Liver (tissue), 9 donors: ENCODE measurements around the gene BLOC1S2. TPM values are rescaled to one million over a fixed set of nuclear protein-coding genes. Genes with fewer than 3 reads are reported as not detected.

Source experiments
- DNase-seq: peaks from one replicate; pipeline ENCODE4 v3.0.0-alpha.2; 2017; ENCODE audit warnings: low spot score
- H3K27ac ChIP-seq, 2 donors: one replicate each; pipeline ENCODE4 v1.7.0; 2013; ENCODE audit warnings: inconsistent platforms in 2 of 2, low read length in 2 of 2, control low read depth in 1 of 2, low read depth in 1 of 2, mild to moderate bottlenecking in 1 of 2
- H3K27me3 ChIP-seq, 4 donors: one replicate each; pipeline versions ENCODE4 v1.6.1 to v1.7.0; 2013; ENCODE audit warnings: low read length in 3 of 4, inconsistent platforms in 1 of 4, mild to moderate bottlenecking in 1 of 4, moderate library complexity in 1 of 4; ENCODE audit not compliant: control insufficient read depth in 4 of 4, insufficient read depth in 4 of 4
- H3K36me3 ChIP-seq, 4 donors: one replicate each; pipeline versions ENCODE4 v1.6.1 to v1.7.0; 2013; ENCODE audit warnings: low read length in 3 of 4, mild to moderate bottlenecking in 3 of 4, low read depth in 1 of 4, moderate library complexity in 1 of 4; ENCODE audit not compliant: control insufficient read depth in 4 of 4, insufficient read depth in 3 of 4
- H3K4me1 ChIP-seq, 4 donors: one replicate each; pipeline versions ENCODE4 v1.6.1 to v1.7.0; 2013; ENCODE audit warnings: low read length in 3 of 4, mild to moderate bottlenecking in 3 of 4, moderate library complexity in 1 of 4; ENCODE audit not compliant: control insufficient read depth in 4 of 4, insufficient read depth in 4 of 4
- H3K4me3 ChIP-seq, 3 donors: one replicate each; pipeline versions ENCODE4 v1.6.1 to v1.7.0; 2013; ENCODE audit warnings: low read length in 3 of 3, control low read depth in 1 of 3, low read depth in 1 of 3, mild to moderate bottlenecking in 1 of 3
- H3K9ac ChIP-seq, 2 donors: one replicate each; pipeline ENCODE4 v1.7.0; 2013; ENCODE audit warnings: low read length in 2 of 2, mild to moderate bottlenecking in 2 of 2, moderate library complexity in 2 of 2, control low read depth in 1 of 2, low read depth in 1 of 2
- H3K9me3 ChIP-seq, 4 donors: one replicate each; pipeline versions ENCODE4 v1.6.1 to v1.7.0; 2013; ENCODE audit warnings: low read length in 3 of 4; ENCODE audit not compliant: control insufficient read depth in 4 of 4
- ATF3 ChIP-seq: IDR thresholded peaks from 2 replicates; pipeline ENCODE4 v1.6.1; 2016; ENCODE audit warnings: antibody characterized with exemption
- CTCF ChIP-seq: fragments of 150-350 bp; IDR thresholded peaks from 2 replicates; pipeline ENCODE4 v1.5.1; 2017; ENCODE audit warnings: improper control_type of control experiment, low read depth, low read length; ENCODE audit not compliant: missing input control
- EGR1 ChIP-seq, 2 donors: IDR thresholded peaks; 2 replicates each; pipeline ENCODE4 v1.6.1; 2016 to 2018; ENCODE audit warnings: antibody characterized with exemption in 2 of 2, low read depth in 2 of 2
- FOXA1 ChIP-seq: IDR thresholded peaks from 2 replicates; pipeline ENCODE4 v1.6.1; 2016; ENCODE audit warnings: antibody characterized with exemption
- FOXA2 ChIP-seq: IDR thresholded peaks from 2 replicates; pipeline ENCODE4 v1.6.1; 2016; ENCODE audit warnings: antibody characterized with exemption
- GABPA ChIP-seq, 2 donors: IDR thresholded peaks in 1 of 2; conservative IDR thresholded peaks in 1 of 2; 2 replicates each; pipeline ENCODE4 v1.6.1; 2016; ENCODE audit warnings: antibody characterized with exemption in 2 of 2, mild to moderate bottlenecking in 1 of 2, moderate library complexity in 1 of 2
- HNF4A ChIP-seq, 2 donors: conservative IDR thresholded peaks; 2 replicates each; pipeline ENCODE4 v1.6.1; 2016; ENCODE audit warnings: antibody characterized with exemption in 2 of 2, mild to moderate bottlenecking in 2 of 2
- HNF4G ChIP-seq: IDR thresholded peaks from 2 replicates; pipeline ENCODE4 v1.6.1; 2016; ENCODE audit warnings: antibody characterized with exemption
- JUND ChIP-seq, 2 donors: IDR thresholded peaks; 2 replicates each; pipeline ENCODE4 v1.6.1; 2016; ENCODE audit warnings: antibody characterized with exemption in 2 of 2
- MAX ChIP-seq: IDR thresholded peaks from 2 replicates; pipeline ENCODE4 v1.6.1; 2016; ENCODE audit warnings: antibody characterized with exemption
- NR2F2 ChIP-seq: IDR thresholded peaks from 2 replicates; pipeline ENCODE4 v1.6.1; 2016; ENCODE audit warnings: antibody characterized with exemption
- RAD21 ChIP-seq, 2 donors: IDR thresholded peaks; 2 replicates each; pipeline ENCODE4 v1.6.1; 2016; ENCODE audit warnings: antibody characterized with exemption in 2 of 2, mild to moderate bottlenecking in 2 of 2
- REST ChIP-seq: IDR thresholded peaks from 2 replicates; pipeline ENCODE4 v1.6.1; 2016; ENCODE audit warnings: antibody characterized with exemption, mild to moderate bottlenecking
- RXRA ChIP-seq, 2 donors: IDR thresholded peaks; 2 replicates each; pipeline ENCODE4 v1.6.1; 2017 to 2018; ENCODE audit warnings: antibody characterized with exemption in 2 of 2, mild to moderate bottlenecking in 1 of 2
- SP1 ChIP-seq: IDR thresholded peaks from 2 replicates; pipeline ENCODE4 v1.6.1; 2018; ENCODE audit warnings: antibody characterized with exemption, mild to moderate bottlenecking
- TAF1 ChIP-seq: conservative IDR thresholded peaks from 2 replicates; pipeline ENCODE4 v1.6.1; 2016; ENCODE audit warnings: antibody characterized with exemption, mild to moderate bottlenecking
- YY1 ChIP-seq: IDR thresholded peaks from 2 replicates; pipeline ENCODE4 v1.6.1; 2016; ENCODE audit warnings: antibody characterized with exemption, mild to moderate bottlenecking
- ZBTB33 ChIP-seq: IDR thresholded peaks from 2 replicates; pipeline ENCODE4 v1.6.1; 2016; ENCODE audit warnings: antibody characterized with exemption
- WGBS: extraction: QIAGEN DNeasy Blood & Tissue Kit; methylation state at CpG from one replicate; pipeline ENCODE4 v1.1.7; 2013; 5-methylcytosine and 5-hydroxymethylcytosine counted together
- polyA plus RNA-seq, 2 donors: library from polyadenylated mRNA; stranded (reverse) in 1 of 2; unstranded in 1 of 2; fragments of 200-250 nt in 1 of 2; fragments of >200 nt in 1 of 2; fragmentation: Nextera tagmentation in 1 of 2; extraction: Ambion mirVana in 1 of 2; gene quantifications; one replicate each; pipeline versions ENCODE4 v1.2.1 to v1.2.3, GENCODE V29; 2013 to 2015
- total RNA-seq, 2 donors: library from RNA; depleted of rRNA; stranded (reverse); fragments of >200 nt; gene quantifications; one replicate each; pipeline ENCODE4 v1.2.3, GENCODE V29; 2014
- donor health status: healthy.
- donor health status: healthy.
- donor health status: healthy.
- donor health status: healthy.
- donor health status: healthy.

The BLOC1S2 gene
- total and polyA plus RNA-seq, 4 donors, result 10.7 to 25.5 (median 22.0) TPM

GRCh38 chr10:100245484-100246220 is 40.8 kb downstream of the BLOC1S2 start:
- Histone ChIP-seq H3K27ac (no peak overlapping the region), H3K27me3 (no peaks in the 10 kb centered on the region), H3K4me1 (no peaks in the 10 kb centered on the region), H3K9me3 (no peaks in the 10 kb centered on the region), H3K36me3 (peaks cover 7 to 64% (median 40%) of the 10 kb centered on the region in 4 donors), H3K4me3 (no peak overlapping the region), H3K9ac (no peak overlapping the region)
- no peak for TF ChIP-seq REST
- no peak for TF ChIP-seq TAF1
- no peak for TF ChIP-seq JUND (IDR thresholded peaks at IDR 0.05)
- no peak for TF ChIP-seq EGR1 (IDR thresholded peaks at IDR 0.05; ENCODE audit: low read depth in 2 of 2)
- TF ChIP-seq CTCF, result no peak
- no peak for TF ChIP-seq HNF4A (conservative IDR thresholded peaks at IDR 0.05)
- no peak for TF ChIP-seq MAX
- TF ChIP-seq RXRA (IDR thresholded peaks at IDR 0.05), result no peak
- no peak for TF ChIP-seq FOXA2
- TF ChIP-seq GABPA (IDR thresholded peaks at IDR 0.05 in 1 of 2, conservative IDR thresholded peaks at IDR 0.05 in 1 of 2), result no peak
- TF ChIP-seq ATF3, result no peak
- no peak for TF ChIP-seq ZBTB33
- no peak for TF ChIP-seq YY1
- DNase-seq, result no peak
- WGBS, result 95% methylated on average over 5 of the region's 5 CpGs

- Histone ChIP-seq H3K9me3 (no peaks in the 10 kb centered on the region), H3K27me3 (no peaks in the 10 kb centered on the region), H3K4me3 (no peak overlapping the region), H3K4me1 (no peaks in the 10 kb centered on the region), H3K36me3 (peaks cover 5 to 49% (median 23%) of the 10 kb centered on the region in 4 donors), H3K27ac (no peak overlapping the region), H3K9ac (no peak overlapping the region)
- 93% methylated on average over 3 of the region's 3 CpGs for WGBS
- no peak for DNase-seq
- TF ChIP-seq YY1, result no peak
- TF ChIP-seq RXRA (IDR thresholded peaks at IDR 0.05), result no peak
- TF ChIP-seq RAD21 (IDR thresholded peaks at IDR 0.05), result no peak
- no peak for TF ChIP-seq HNF4A (conservative IDR thresholded peaks at IDR 0.05)
- TF ChIP-seq SP1, result no peak
- TF ChIP-seq GABPA (IDR thresholded peaks at IDR 0.05 in 1 of 2, conservative IDR thresholded peaks at IDR 0.05 in 1 of 2), result no peak
- TF ChIP-seq FOXA1, result no peak
- no peak for TF ChIP-seq NR2F2
- TF ChIP-seq REST, result no peak
- no peak for TF ChIP-seq TAF1
- no peak for TF ChIP-seq HNF4G
- TF ChIP-seq ATF3, result no peak
- no peak for TF ChIP-seq EGR1 (IDR thresholded peaks at IDR 0.05; ENCODE audit: low read depth in 2 of 2)
- no peak for TF ChIP-seq FOXA2
Measured at GRCh38 chr10:100239851-100240250, 46.6 kb downstream of the BLOC1S2 start.
